GM23338 (cell line): ENCODE results near the gene AGRP. TPM values are rescaled to one million over a fixed set of nuclear protein-coding genes. Genes with fewer than 3 reads are reported as not detected.

ENCODE experiments used
- ATAC-seq: fragments of 200-7000 bp; cut with Tn5 transposase; 3 replicates; pipeline ENCODE4 v1.9.1; 2020
- DNase-seq: peaks from one replicate; pipeline ENCODE4 v3.0.0-alpha.2; 2015; ENCODE audit warnings: low spot score
- H2AFZ ChIP-seq: fragments of 200-600 bp; sonication (generic); 2 replicates; pipeline ENCODE4 v1.8.0; 2016; ENCODE audit warnings: antibody characterized with exemption, mild to moderate bottlenecking, moderate library complexity
- H3F3A ChIP-seq: fragments of 200-600 bp; sonication (generic); replicated peaks from 2 replicates; pipeline ENCODE4 v1.8.0; 2017; ENCODE audit warnings: antibody characterized with exemption, mixed run types, low read depth
- H3K27ac ChIP-seq: fragments of 200-600 bp; sonication (generic); 2 replicates; pipeline ENCODE4 v1.6.1; 2016; ENCODE audit warnings: low read depth
- H3K27me3 ChIP-seq: fragments of 200-600 bp; sonication (generic); 2 replicates; pipeline ENCODE4 v1.8.0; 2016; ENCODE audit warnings: mild to moderate bottlenecking, mixed run types, moderate library complexity; ENCODE audit not compliant: insufficient read depth
- H3K36me3 ChIP-seq: fragments of 200-600 bp; sonication (generic); 2 replicates; pipeline ENCODE4 v1.8.0; 2016; ENCODE audit warnings: mild to moderate bottlenecking; ENCODE audit not compliant: insufficient read depth
- H3K4me1 ChIP-seq: fragments of 200-600 bp; sonication (generic); 2 replicates; pipeline ENCODE4 v1.8.0; 2016; ENCODE audit warnings: mild to moderate bottlenecking, moderate library complexity; ENCODE audit not compliant: insufficient read depth
- H3K4me2 ChIP-seq: fragments of 200-600 bp; sonication (generic); 2 replicates; pipeline ENCODE4 v1.7.1; 2017; ENCODE audit warnings: mixed run types
- H3K4me3 ChIP-seq: fragments of 200-600 bp; sonication (generic); 2 replicates; pipeline ENCODE4 v1.6.1; 2016; ENCODE audit warnings: mixed run types
- H3K79me2 ChIP-seq: fragments of 200-600 bp; sonication (generic); replicated peaks from 2 replicates; pipeline ENCODE4 v1.8.0; 2017; ENCODE audit warnings: mild to moderate bottlenecking; ENCODE audit not compliant: insufficient read depth
- H3K9me2 ChIP-seq: fragments of 200-600 bp; sonication (generic); 2 replicates; pipeline ENCODE4 v1.8.0; 2017; ENCODE audit not compliant: insufficient read depth
- H4K20me1 ChIP-seq: fragments of 200-600 bp; sonication (generic); replicated peaks from 2 replicates; pipeline ENCODE4 v1.8.0; 2017; ENCODE audit warnings: mild to moderate bottlenecking; ENCODE audit not compliant: insufficient read depth
- H3K27ac Mint-ChIP-seq: 2 replicates; pipeline ENCODE4 v1.8.0; 2020; ENCODE audit warnings: inconsistent platforms, mild to moderate bottlenecking, moderate library complexity, mixed read lengths
- H3K27me3 Mint-ChIP-seq: 3 replicates; pipeline ENCODE4 v1.8.0; 2022; ENCODE audit warnings: low read depth, mild to moderate bottlenecking, moderate library complexity, mixed read lengths, inconsistent platforms; ENCODE audit not compliant: insufficient read depth, poor library complexity
- H3K36me3 Mint-ChIP-seq: 3 replicates; pipeline ENCODE4 v1.8.0; 2021; ENCODE audit warnings: low read depth, mild to moderate bottlenecking, inconsistent platforms, moderate library complexity, mixed read lengths
- H3K4me1 Mint-ChIP-seq: 3 replicates; pipeline ENCODE4 v1.8.0; 2020; ENCODE audit warnings: mild to moderate bottlenecking, inconsistent platforms, mixed read lengths
- H3K4me3 Mint-ChIP-seq: 3 replicates; pipeline ENCODE4 v1.8.0; 2021; ENCODE audit warnings: moderate library complexity, mild to moderate bottlenecking, inconsistent platforms, mixed read lengths
- H3K9me3 Mint-ChIP-seq: 3 replicates; pipeline ENCODE4 v1.8.0; 2020; ENCODE audit warnings: moderate library complexity, mild to moderate bottlenecking, inconsistent platforms, mixed read lengths
- EZH2 ChIP-seq: fragments of 200-600 bp; sonication (generic); IDR thresholded peaks from one replicate; pipeline ENCODE4 v1.8.0; 2017; ENCODE audit warnings: antibody characterized with exemption, mild to moderate bottlenecking, low read depth; ENCODE audit not compliant: unreplicated experiment
- polyA plus RNA-seq: library from polyadenylated mRNA; unstranded; fragments of >200 nt; fragmentation: Nextera tagmentation; extraction: Ambion mirVana; gene quantifications from 2 replicates; pipeline ENCODE4 v1.2.1, GENCODE V29; 2016
- total RNA-seq: library from RNA; depleted of rRNA; stranded (reverse); fragments of >200 nt; shearing (Covaris generic); gene quantifications from 2 replicates; pipeline ENCODE4 v1.2.3, GENCODE V29; 2014; rRNA removed
- TF ChIP-seq, protein P1 (sequence below): IDR thresholded peaks from 2 replicates; pipeline ENCODE4 v1.6.1; 2016; ENCODE audit warnings: antibody characterized with exemption

AGRP gene
- total and polyA plus RNA-seq, 2 experiments from 2014 or later: not detected

DNA sequence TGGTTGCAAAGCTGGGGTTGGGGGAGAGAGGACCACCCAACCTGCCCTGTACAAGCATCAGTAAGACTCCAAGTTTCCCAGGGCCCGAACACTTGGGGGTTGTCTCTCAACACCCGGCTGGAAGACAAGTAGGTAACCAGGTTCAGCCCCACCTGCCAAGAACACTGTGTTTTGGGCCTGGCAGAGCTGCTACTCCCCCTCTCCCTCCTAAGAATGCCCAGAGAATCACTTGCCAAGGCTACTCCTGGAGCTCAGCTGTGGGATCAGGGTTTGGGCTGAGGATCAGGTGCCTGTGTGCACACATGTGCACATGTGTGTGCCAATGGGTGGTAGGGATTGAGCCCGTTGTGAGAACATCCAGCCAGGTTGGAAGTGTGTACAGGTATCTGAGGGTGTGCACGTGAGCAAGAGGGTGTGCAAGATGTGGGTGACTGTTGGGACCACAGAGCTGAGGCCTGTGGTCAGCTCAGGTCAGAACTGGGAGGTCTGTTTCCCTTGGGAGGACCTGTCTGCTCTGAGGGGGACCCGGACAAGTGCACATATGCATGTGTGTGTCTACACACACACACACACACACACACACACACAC lies 50.1 kb downstream of the AGRP start:
- Mint-ChIP-seq H3K9me3 (peaks cover 3% of the 10 kb centered on the region; the same call in 1 of the 3 replicates), H3K36me3 (peaks cover 16% of the 10 kb centered on the region), H3K27me3 (peaks cover 37% of the 10 kb centered on the region), H3K4me1 (peaks cover 36% of the 10 kb centered on the region), H3K27ac (no peak overlapping the region), H3K4me3 (peak overlapping the region; percentile 7; the same call in 1 of the 3 replicates)
- Histone ChIP-seq H3F3A (0 out of 2 replicates have a peak, but pooled peaks cover 4% of the 10 kb centered on the region), H2AFZ (no peak overlapping the region), H3K27me3 (peaks cover 23% of the 10 kb centered on the region), H3K36me3 (peaks cover 3% of the 10 kb centered on the region; the same call in 1 of the 2 replicates), H3K27ac (no peak overlapping the region), H3K4me3 (0 out of 2 replicates have a peak overlapping the region, but pooled peaks have one; percentile 85), H3K4me1 (peaks cover 24% of the 10 kb centered on the region), H4K20me1 (no peaks in the 10 kb centered on the region), H3K4me2 (peak overlapping the region; percentile 98), H3K9me2 (no peaks in the 10 kb centered on the region), H3K79me2 (no peaks in the 10 kb centered on the region)
- DNase-seq: no peak
- TF ChIP-seq, protein P1, sequence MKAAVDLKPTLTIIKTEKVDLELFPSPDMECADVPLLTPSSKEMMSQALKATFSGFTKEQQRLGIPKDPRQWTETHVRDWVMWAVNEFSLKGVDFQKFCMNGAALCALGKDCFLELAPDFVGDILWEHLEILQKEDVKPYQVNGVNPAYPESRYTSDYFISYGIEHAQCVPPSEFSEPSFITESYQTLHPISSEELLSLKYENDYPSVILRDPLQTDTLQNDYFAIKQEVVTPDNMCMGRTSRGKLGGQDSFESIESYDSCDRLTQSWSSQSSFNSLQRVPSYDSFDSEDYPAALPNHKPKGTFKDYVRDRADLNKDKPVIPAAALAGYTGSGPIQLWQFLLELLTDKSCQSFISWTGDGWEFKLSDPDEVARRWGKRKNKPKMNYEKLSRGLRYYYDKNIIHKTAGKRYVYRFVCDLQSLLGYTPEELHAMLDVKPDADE: no peak
- TF ChIP-seq EZH2: no peak
- ATAC-seq: no peak

Other genes with a start within 250 kb of the AGRP start
- 48.2 and 52.7 TPM in 2 replicates for gene FHOD1, start 236.1 kb downstream of the AGRP start, total RNA-seq
- gene FHOD1, start 236.1 kb downstream of the AGRP start, polyA plus RNA-seq: 26.2 and 28.4 TPM in 2 replicates
- 5.4 and 6.4 TPM in 2 replicates for gene SLC9A5, start 234.6 kb downstream of the AGRP start, total RNA-seq
- 3.4 and 4.5 TPM in 2 replicates for gene SLC9A5, start 234.6 kb downstream of the AGRP start, polyA plus RNA-seq
- gene PLEKHG4, start 204.0 kb downstream of the AGRP start, total RNA-seq: 10.3 and 17.1 TPM in 2 replicates
- gene PLEKHG4, start 204.0 kb downstream of the AGRP start, polyA plus RNA-seq: 3.2 and 4.9 TPM in 2 replicates
- 0.31 TPM in 1 of 2 replicates, not detected in the other for gene KCTD19, start 156.8 kb downstream of the AGRP start, total RNA-seq
- gene KCTD19, start 156.8 kb downstream of the AGRP start, polyA plus RNA-seq: 0.61 and 0.65 TPM in 2 replicates
- gene LRRC36, start 156.7 kb downstream of the AGRP start, total RNA-seq: 1.2 TPM in 1 of 2 replicates, not detected in the other
- not detected in 2 replicates for gene LRRC36, start 156.7 kb downstream of the AGRP start, polyA plus RNA-seq
- gene TPPP3, start 90.0 kb downstream of the AGRP start, total RNA-seq: 0.28 TPM in 1 of 2 replicates, not detected in the other
- 0.26 and 1.3 TPM in 2 replicates for gene TPPP3, start 90.0 kb downstream of the AGRP start, polyA plus RNA-seq
- 2.3 and 2.7 TPM in 2 replicates for gene ZDHHC1, start 67.1 kb downstream of the AGRP start, total RNA-seq
- 1.4 and 1.6 TPM in 2 replicates for gene ZDHHC1, start 67.1 kb downstream of the AGRP start, polyA plus RNA-seq
- gene HSD11B2, start 52.4 kb downstream of the AGRP start, total RNA-seq: 23.0 and 25.1 TPM in 2 replicates
- gene HSD11B2, start 52.4 kb downstream of the AGRP start, polyA plus RNA-seq: 14.8 and 16.6 TPM in 2 replicates
- 68.7 and 69.4 TPM in 2 replicates for gene ATP6V0D1, start 2.4 kb downstream of the AGRP start, total RNA-seq
- gene ATP6V0D1, start 2.4 kb downstream of the AGRP start, polyA plus RNA-seq: 19.5 and 20.6 TPM in 2 replicates
- 7.4 and 22.4 TPM in 2 replicates for gene RIPOR1, start 45.3 kb upstream of the AGRP start, total RNA-seq
- 6.8 and 7.6 TPM in 2 replicates for gene RIPOR1, start 45.3 kb upstream of the AGRP start, polyA plus RNA-seq
- gene CTCF, start 79.0 kb upstream of the AGRP start, total RNA-seq: 64.5 and 81.0 TPM in 2 replicates
- gene CTCF, start 79.0 kb upstream of the AGRP start, polyA plus RNA-seq: 67.7 and 72.3 TPM in 2 replicates
- gene CARMIL2, start 161.6 kb upstream of the AGRP start, total RNA-seq: 14.0 and 17.4 TPM in 2 replicates
- 17.4 and 23.4 TPM in 2 replicates for gene CARMIL2, start 161.6 kb upstream of the AGRP start, polyA plus RNA-seq
- 51.7 and 56.9 TPM in 2 replicates for gene ACD, start 176.7 kb upstream of the AGRP start, total RNA-seq
- gene ACD, start 176.7 kb upstream of the AGRP start, polyA plus RNA-seq: 38.7 and 41.3 TPM in 2 replicates
- 15.1 and 15.7 TPM in 2 replicates for gene PARD6A, start 177.4 kb upstream of the AGRP start, total RNA-seq
- gene PARD6A, start 177.4 kb upstream of the AGRP start, polyA plus RNA-seq: 9.1 and 11.1 TPM in 2 replicates
- gene ENKD1, start 183.2 kb upstream of the AGRP start, total RNA-seq: 10.2 and 11.6 TPM in 2 replicates
- gene ENKD1, start 183.2 kb upstream of the AGRP start, polyA plus RNA-seq: 10.1 and 11.8 TPM in 2 replicates
- gene C16orf86, start 183.3 kb upstream of the AGRP start, total RNA-seq: 0.87 and 8.2 TPM in 2 replicates
- gene C16orf86, start 183.3 kb upstream of the AGRP start, polyA plus RNA-seq: 0.90 and 1.1 TPM in 2 replicates
- 27.5 and 34.3 TPM in 2 replicates for gene GFOD2, start 235.8 kb upstream of the AGRP start, total RNA-seq
- gene GFOD2, start 235.8 kb upstream of the AGRP start, polyA plus RNA-seq: 16.5 and 19.3 TPM in 2 replicates